ENCODE data around the gene SLC7A1. TPM values are rescaled to one million over a fixed set of nuclear protein-coding genes. Genes with fewer than 3 reads are reported as not detected.

Gene SLC7A1
- total RNA-seq, 1 donor from 2014 or later, result 85.0 TPM

- intact Hi-C loops (cut with micrococcal nuclease), result no loop called here
- no peak overlapping the region for H3K27ac Mint-ChIP-seq
- no peaks in the 10 kb centered on the region for H3K4me1 Mint-ChIP-seq
- DNase-seq, result no peak
- H3K27me3 Mint-ChIP-seq, result no peaks in the 10 kb centered on the region
- TF ChIP-seq CTCF (IDR thresholded peaks at IDR 0.05), result no peak
- H3K4me3 Mint-ChIP-seq, result no peak overlapping the region
- ATAC-seq (ENCODE audit: low read depth), result no peak
- H3K36me3 Mint-ChIP-seq (ENCODE audit: low read depth), result peaks cover 87% of the 10 kb centered on the region
- H3K9me3 Mint-ChIP-seq, result no peaks in the 10 kb centered on the region
- ChIA-PET CTCF (interaction anchor here (4.2 kb wide), 1 partner anchor 8 kb away, joined by 18 read pairs; no protein-coding TSS in a partner anchor), POLR2A (no interaction called here)
Observed at GRCh38 chr13:29516880-29517279, 78.6 kb downstream of the SLC7A1 start.

- ChIA-PET POLR2A (no interaction called here), CTCF (no interaction called here)
- TF ChIP-seq CTCF (IDR thresholded peaks at IDR 0.05), result no peak
- no peaks in the 10 kb centered on the region for H3K27me3 Mint-ChIP-seq
- H3K9me3 Mint-ChIP-seq, result no peaks in the 10 kb centered on the region
- H3K4me1 Mint-ChIP-seq, result no peaks in the 10 kb centered on the region
- intact Hi-C loops (cut with micrococcal nuclease), result no loop called here
- DNase-seq (no peak), ATAC-seq (ENCODE audit: low read depth) (no peak)
- no peak overlapping the region for H3K4me3 Mint-ChIP-seq
- H3K36me3 Mint-ChIP-seq (ENCODE audit: low read depth), result peaks cover 88% of the 10 kb centered on the region
- no peak overlapping the region for H3K27ac Mint-ChIP-seq
Observed at GRCh38 chr13:29516012-29516411, 79.5 kb downstream of the SLC7A1 start.

- no peak for ATAC-seq (ENCODE audit: low read depth)
Observed at GRCh38 chr13:29515372-29515771, 80.1 kb downstream of the SLC7A1 start.

GRCh38 chr13:29514720-29515310 lies 80.7 kb downstream of the SLC7A1 start:
- no peak overlapping the region for H3K4me3 Mint-ChIP-seq
- intact Hi-C loops (cut with micrococcal nuclease), result no loop called here
- H3K9me3 Mint-ChIP-seq, result no peaks in the 10 kb centered on the region
- ChIA-PET POLR2A (no interaction called here), CTCF (no interaction called here)
- H3K4me1 Mint-ChIP-seq, result no peaks in the 10 kb centered on the region
- TF ChIP-seq CTCF (IDR thresholded peaks at IDR 0.05), result no peak
- no peak for ATAC-seq (ENCODE audit: low read depth)
- no peak for DNase-seq
- no peak overlapping the region for H3K27ac Mint-ChIP-seq
- peaks cover 87% of the 10 kb centered on the region for H3K36me3 Mint-ChIP-seq (ENCODE audit: low read depth)
- H3K27me3 Mint-ChIP-seq, result no peaks in the 10 kb centered on the region

More at GRCh38 chr13:29515372-29515771, 80.1 kb downstream of the SLC7A1 start:
- DNase-seq, result no peak
- ChIA-PET CTCF (no interaction called here), POLR2A (no interaction called here)
- no peaks in the 10 kb centered on the region for H3K9me3 Mint-ChIP-seq
- no peak overlapping the region for H3K4me3 Mint-ChIP-seq
- H3K27me3 Mint-ChIP-seq, result no peaks in the 10 kb centered on the region
- no peaks in the 10 kb centered on the region for H3K4me1 Mint-ChIP-seq
- intact Hi-C loops (cut with micrococcal nuclease), result no loop called here
- no peak overlapping the region for H3K27ac Mint-ChIP-seq
- no peak for TF ChIP-seq CTCF (IDR thresholded peaks at IDR 0.05)
- peaks cover 88% of the 10 kb centered on the region for H3K36me3 Mint-ChIP-seq (ENCODE audit: low read depth)

- intact Hi-C loops (cut with micrococcal nuclease), result no loop called here
- peaks cover 86% of the 10 kb centered on the region for H3K36me3 Mint-ChIP-seq (ENCODE audit: low read depth)
- H3K27me3 Mint-ChIP-seq, result no peaks in the 10 kb centered on the region
- no peak overlapping the region for H3K4me3 Mint-ChIP-seq
- CTCF ChIA-PET, result no interaction called here
- no peaks in the 10 kb centered on the region for H3K4me1 Mint-ChIP-seq
- H3K27ac Mint-ChIP-seq, result no peak overlapping the region
- H3K9me3 Mint-ChIP-seq, result no peaks in the 10 kb centered on the region
- POLR2A ChIA-PET, result no interaction called here
- TF ChIP-seq CTCF (IDR thresholded peaks at IDR 0.05), result no peak
- DNase-seq, result no peak
- ATAC-seq (ENCODE audit: low read depth), result no peak
Observed at GRCh38 chr13:29513981-29514719, 81.3 kb downstream of the SLC7A1 start.

All from activated B cell treated with CpG ODN at 0.5 μM for 24 hours (primary cell).